Measurements from ENCODE around the gene P3H2. TPM values are rescaled to one million over a fixed set of nuclear protein-coding genes. Genes with fewer than 3 reads are reported as not detected.
A peak's percentile ranks its signal among the peaks of the same experiment; 100 is the strongest.

The P3H2 gene
- total RNA-seq, 1 experiment from 2014 or later = 82.2 TPM

DNA sequence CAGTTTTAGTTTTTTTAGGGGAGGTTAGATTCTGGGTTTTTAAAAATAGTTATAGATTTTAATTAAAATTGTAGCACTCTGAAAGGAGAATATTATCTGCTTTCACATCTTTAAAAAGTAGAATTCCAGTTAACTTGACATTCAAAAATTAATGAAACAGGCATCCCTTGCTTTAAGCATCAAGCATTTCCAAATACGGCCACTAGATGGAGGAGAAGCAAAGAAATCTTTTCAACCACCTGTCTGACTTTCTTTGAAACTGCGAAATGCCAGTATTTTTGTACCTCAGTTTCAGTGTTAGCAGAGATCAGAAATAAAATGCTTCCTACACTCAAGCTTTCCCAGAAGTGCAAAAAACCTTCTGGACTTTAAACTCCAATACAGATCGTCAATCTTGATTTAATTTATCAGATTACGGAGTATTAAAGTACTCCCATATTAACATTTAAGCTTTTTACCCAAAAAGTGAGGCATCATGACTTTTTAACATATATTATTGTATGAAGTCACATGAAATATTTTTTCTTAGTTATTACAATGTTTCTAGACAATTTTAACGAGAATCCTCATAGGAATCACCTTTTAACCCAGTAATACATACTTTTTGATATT is 153.3 kb downstream of the P3H2 start:
- Histone ChIP-seq H3K27me3 (ENCODE audit: control insufficient read depth, insufficient read depth, low read length) (no peaks in the 10 kb centered on the region), H3K9me3 (ENCODE audit: control insufficient read depth, insufficient read depth, low read depth, low read length) (no peaks in the 10 kb centered on the region), H3K4me1 (ENCODE audit: control insufficient read depth, insufficient read depth, low read length) (0 out of 2 replicates have a peak, but pooled peaks cover 2% of the 10 kb centered on the region), H3K27ac (ENCODE audit: low read length) (peak overlapping the region; percentile 6; the same call in 1 of the 2 replicates), H3K36me3 (ENCODE audit: control insufficient read depth, insufficient read depth, low read length) (no peaks in the 10 kb centered on the region), H3K4me3 (ENCODE audit: low read depth in 2 of 2, low read length in 2 of 2) (no peak overlapping the region)
- CTCF ChIA-PET = interaction anchor here (0.5 to 1.2 kb wide), 2 partner anchors 154 to 232 kb away, joined by 3 to 5 read pairs; no protein-coding TSS in a partner anchor
- POLR2A ChIA-PET = no interaction called here
- TF ChIP-seq, protein P1, sequence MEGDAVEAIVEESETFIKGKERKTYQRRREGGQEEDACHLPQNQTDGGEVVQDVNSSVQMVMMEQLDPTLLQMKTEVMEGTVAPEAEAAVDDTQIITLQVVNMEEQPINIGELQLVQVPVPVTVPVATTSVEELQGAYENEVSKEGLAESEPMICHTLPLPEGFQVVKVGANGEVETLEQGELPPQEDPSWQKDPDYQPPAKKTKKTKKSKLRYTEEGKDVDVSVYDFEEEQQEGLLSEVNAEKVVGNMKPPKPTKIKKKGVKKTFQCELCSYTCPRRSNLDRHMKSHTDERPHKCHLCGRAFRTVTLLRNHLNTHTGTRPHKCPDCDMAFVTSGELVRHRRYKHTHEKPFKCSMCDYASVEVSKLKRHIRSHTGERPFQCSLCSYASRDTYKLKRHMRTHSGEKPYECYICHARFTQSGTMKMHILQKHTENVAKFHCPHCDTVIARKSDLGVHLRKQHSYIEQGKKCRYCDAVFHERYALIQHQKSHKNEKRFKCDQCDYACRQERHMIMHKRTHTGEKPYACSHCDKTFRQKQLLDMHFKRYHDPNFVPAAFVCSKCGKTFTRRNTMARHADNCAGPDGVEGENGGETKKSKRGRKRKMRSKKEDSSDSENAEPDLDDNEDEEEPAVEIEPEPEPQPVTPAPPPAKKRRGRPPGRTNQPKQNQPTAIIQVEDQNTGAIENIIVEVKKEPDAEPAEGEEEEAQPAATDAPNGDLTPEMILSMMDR (IDR thresholded peaks at IDR 0.05) = peak; percentile 82; the same call in 1 of the 2 replicates
- TF ChIP-seq SIN3A (IDR thresholded peaks at IDR 0.05; ENCODE audit: borderline replicate concordance, insufficient read depth, low read depth, low read length) = no peak
- in situ Hi-C loops (cut with HindIII; ENCODE audit: low pct_unique_long_range_greater_than_20kb, low sequenced_read_pairs) = loop anchor here (25.0 kb wide), 1 partner anchor 120 kb away; no protein-coding TSS in a partner anchor
- ATAC-seq = peak; percentile 79
- BruUV-seq (replicated peaks) = no TSS peak
- intact Hi-C loops (cut with micrococcal nuclease; ENCODE audit: unreplicated experiment) = loop anchor here (5.0 kb wide), 2 partner anchors 45 to 150 kb away; no protein-coding TSS in a partner anchor
- peak; percentile 75 for DNase-seq (ENCODE audit: low read depth, low spot score)

DNA sequence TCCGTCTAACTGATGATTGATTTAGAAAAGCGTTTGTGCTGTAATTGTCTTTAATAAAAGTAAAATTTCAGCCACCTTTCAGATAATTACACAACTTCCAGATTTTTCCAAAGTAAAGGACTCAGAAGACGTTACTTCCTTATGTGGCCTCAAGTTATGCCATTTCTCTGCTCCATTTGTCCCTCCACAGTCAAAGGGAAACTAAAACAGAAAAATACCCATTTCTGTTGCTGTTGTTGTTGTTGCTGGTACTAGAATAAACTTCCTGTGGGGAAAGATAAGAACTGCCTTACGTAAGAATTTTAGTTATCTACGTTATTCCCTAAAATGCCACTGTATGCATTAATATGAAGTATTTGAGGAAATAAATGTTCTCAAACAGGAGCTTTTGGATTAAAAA is 153.9 kb downstream of the P3H2 start:
- Histone ChIP-seq H3K4me3 (ENCODE audit: low read depth in 2 of 2, low read length in 2 of 2) (no peak overlapping the region), H3K36me3 (ENCODE audit: control insufficient read depth, insufficient read depth, low read length) (no peaks in the 10 kb centered on the region), H3K27me3 (ENCODE audit: control insufficient read depth, insufficient read depth, low read length) (no peaks in the 10 kb centered on the region), H3K4me1 (ENCODE audit: control insufficient read depth, insufficient read depth, low read length) (peaks cover 4% of the 10 kb centered on the region; the same call in 1 of the 2 replicates), H3K9me3 (ENCODE audit: control insufficient read depth, insufficient read depth, low read depth, low read length) (no peaks in the 10 kb centered on the region), H3K27ac (ENCODE audit: low read length) (no peak overlapping the region)
- POLR2A ChIA-PET = no interaction called here
- ATAC-seq (no peak), DNase-seq (ENCODE audit: low read depth, low spot score) (no peak)
- CTCF ChIA-PET = interaction anchor here (1.2 kb wide), 1 partner anchor 154 kb away, joined by 3 read pairs; no protein-coding TSS in a partner anchor
- intact Hi-C loops (cut with micrococcal nuclease; ENCODE audit: unreplicated experiment) (loop anchor here (5.0 kb wide), 2 partner anchors 45 to 150 kb away; no protein-coding TSS in a partner anchor), in situ Hi-C loops (cut with HindIII; ENCODE audit: low pct_unique_long_range_greater_than_20kb, low sequenced_read_pairs) (loop anchor here (25.0 kb wide), 1 partner anchor 120 kb away; no protein-coding TSS in a partner anchor)
- BruUV-seq (replicated peaks) = no TSS peak
- TF ChIP-seq, protein P2, sequence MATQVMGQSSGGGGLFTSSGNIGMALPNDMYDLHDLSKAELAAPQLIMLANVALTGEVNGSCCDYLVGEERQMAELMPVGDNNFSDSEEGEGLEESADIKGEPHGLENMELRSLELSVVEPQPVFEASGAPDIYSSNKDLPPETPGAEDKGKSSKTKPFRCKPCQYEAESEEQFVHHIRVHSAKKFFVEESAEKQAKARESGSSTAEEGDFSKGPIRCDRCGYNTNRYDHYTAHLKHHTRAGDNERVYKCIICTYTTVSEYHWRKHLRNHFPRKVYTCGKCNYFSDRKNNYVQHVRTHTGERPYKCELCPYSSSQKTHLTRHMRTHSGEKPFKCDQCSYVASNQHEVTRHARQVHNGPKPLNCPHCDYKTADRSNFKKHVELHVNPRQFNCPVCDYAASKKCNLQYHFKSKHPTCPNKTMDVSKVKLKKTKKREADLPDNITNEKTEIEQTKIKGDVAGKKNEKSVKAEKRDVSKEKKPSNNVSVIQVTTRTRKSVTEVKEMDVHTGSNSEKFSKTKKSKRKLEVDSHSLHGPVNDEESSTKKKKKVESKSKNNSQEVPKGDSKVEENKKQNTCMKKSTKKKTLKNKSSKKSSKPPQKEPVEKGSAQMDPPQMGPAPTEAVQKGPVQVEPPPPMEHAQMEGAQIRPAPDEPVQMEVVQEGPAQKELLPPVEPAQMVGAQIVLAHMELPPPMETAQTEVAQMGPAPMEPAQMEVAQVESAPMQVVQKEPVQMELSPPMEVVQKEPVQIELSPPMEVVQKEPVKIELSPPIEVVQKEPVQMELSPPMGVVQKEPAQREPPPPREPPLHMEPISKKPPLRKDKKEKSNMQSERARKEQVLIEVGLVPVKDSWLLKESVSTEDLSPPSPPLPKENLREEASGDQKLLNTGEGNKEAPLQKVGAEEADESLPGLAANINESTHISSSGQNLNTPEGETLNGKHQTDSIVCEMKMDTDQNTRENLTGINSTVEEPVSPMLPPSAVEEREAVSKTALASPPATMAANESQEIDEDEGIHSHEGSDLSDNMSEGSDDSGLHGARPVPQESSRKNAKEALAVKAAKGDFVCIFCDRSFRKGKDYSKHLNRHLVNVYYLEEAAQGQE (IDR thresholded peaks at IDR 0.05; ENCODE audit: insufficient read depth in 1 of 2, low read depth in 2 of 2, low read length in 1 of 2) = no peak
- no peak for TF ChIP-seq POLR2AphosphoS5 (IDR thresholded peaks at IDR 0.05; ENCODE audit: low read depth, low read length)
- TF ChIP-seq SIN3A (IDR thresholded peaks at IDR 0.05; ENCODE audit: borderline replicate concordance, insufficient read depth, low read depth, low read length) = no peak
- no peak for TF ChIP-seq TCF7L2 (IDR thresholded peaks at IDR 0.05; ENCODE audit: low read depth, low read length)
- TF ChIP-seq, protein P1 (IDR thresholded peaks at IDR 0.05) = no peak

All from Panc1 (cell line).